ENCODE data around the gene CCDC40.

Gene CCDC40

DNA sequence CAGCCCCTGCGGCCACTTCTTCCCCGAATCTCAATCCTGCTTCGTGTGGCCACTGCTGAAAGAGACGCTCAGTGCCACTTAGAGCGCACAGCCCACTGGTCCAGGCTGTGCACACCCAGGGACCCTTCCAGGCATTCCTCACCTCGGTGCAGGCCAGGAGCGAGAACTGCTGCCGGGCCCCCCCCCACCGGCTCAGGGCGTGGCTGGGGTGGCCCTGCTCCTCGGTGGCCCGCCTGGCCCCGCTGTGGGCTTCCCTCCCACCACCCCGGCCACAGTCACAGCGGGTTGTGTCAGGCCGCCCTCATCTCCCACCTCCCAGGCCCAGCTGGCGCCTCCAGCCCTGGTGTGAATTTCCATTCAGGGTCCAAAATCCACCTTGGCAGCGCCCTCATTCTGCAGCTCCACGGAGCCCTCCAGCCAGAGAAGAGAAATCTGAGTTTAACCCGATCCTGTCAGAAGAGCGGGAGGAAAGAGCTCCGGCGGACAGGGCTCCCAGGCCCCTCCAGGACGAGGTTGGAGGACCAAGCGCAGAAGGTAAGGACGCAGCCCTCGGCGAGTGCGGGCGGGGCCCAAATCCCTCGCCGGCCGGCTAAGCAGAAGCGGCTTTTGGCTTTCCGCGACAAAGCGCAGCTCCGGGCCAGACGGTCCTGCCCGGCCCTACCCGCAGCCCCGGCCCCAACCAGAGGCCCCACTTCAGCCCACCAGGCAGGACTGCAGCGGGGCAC, 12.8 kb upstream of the CCDC40 start:
- peak overlapping the region; percentile 56 for H3K14ac ChIP-seq (ENCODE audit: low read length)
- WGBS, 2 donors (ENCODE audit: extremely low coverage in 2 of 2, insufficient read length in 2 of 2, insufficient replicate concordance in 1 of 2) = no CpG with 5 or more reads among the region's 43 CpGs
- no peak overlapping the region for H2BK120ac ChIP-seq (ENCODE audit: low read depth, low read length)
- H3K36me3 ChIP-seq (replicated peaks in 1 of 2; ENCODE audit: control insufficient read depth in 2 of 2, insufficient read depth in 2 of 2, low read length in 2 of 2) = peaks cover 7 to 30% of the 10 kb centered on the region in 2 donors
- peaks cover 0 to 11% of the 10 kb centered on the region in 2 donors for H3K4me1 ChIP-seq (ENCODE audit: control insufficient read depth in 2 of 2, insufficient read depth in 1 of 2, low read depth in 1 of 2, low read length in 2 of 2)
- no peak overlapping the region for H3K27ac ChIP-seq (replicated peaks; ENCODE audit: low read length)
- H2BK15ac ChIP-seq (ENCODE audit: low read length) = no peak overlapping the region
- peaks cover 0 to 6% (median 0%) of the 10 kb centered on the region in 3 experiments for H3K27me3 ChIP-seq (ENCODE audit: control insufficient read depth in 3 of 3, insufficient read depth in 3 of 3, low read depth in 1 of 3, low read length in 3 of 3)
- no peak overlapping the region for H4K91ac ChIP-seq (ENCODE audit: low read depth, low read length, poor library complexity)
- H2BK5ac ChIP-seq (ENCODE audit: low read length) = peak overlapping the region; percentile 53
- no peak overlapping the region for H3K9ac ChIP-seq (ENCODE audit: low read depth, low read length, poor library complexity)
- H2AFZ ChIP-seq (ENCODE audit: low read length) = no peak overlapping the region
- peaks cover 0 to 9% of the 10 kb centered on the region in 2 donors for H3K9me3 ChIP-seq (replicated peaks in 1 of 2; ENCODE audit: control insufficient read depth in 2 of 2, insufficient read depth in 1 of 2, low read depth in 1 of 2, low read length in 2 of 2)
- H4K8ac ChIP-seq (ENCODE audit: low read depth, low read length) = no peak overlapping the region
- peaks cover 24% of the 10 kb centered on the region for H3K79me1 ChIP-seq (ENCODE audit: low read depth, low read length)
- H2BK12ac ChIP-seq (ENCODE audit: low read length) = no peak overlapping the region
- H3K4me3 ChIP-seq (ENCODE audit: low read length in 2 of 2) = no peak overlapping the region
- H3K4ac ChIP-seq (ENCODE audit: low read length) = peak overlapping the region; percentile 53
- H3K18ac ChIP-seq (ENCODE audit: low read length) = peak overlapping the region; percentile 38
- DNase-seq (ENCODE audit: low spot score) = no peak
- H3K4me2 ChIP-seq (ENCODE audit: insufficient read depth, low read length, poor library complexity, severe bottlenecking) = peak overlapping the region; percentile 11
- peak overlapping the region; percentile 82 for H3K23ac ChIP-seq (ENCODE audit: low read depth, low read length, poor library complexity)
- H2AK5ac ChIP-seq (ENCODE audit: low read depth, low read length) = no peak overlapping the region

DNA sequence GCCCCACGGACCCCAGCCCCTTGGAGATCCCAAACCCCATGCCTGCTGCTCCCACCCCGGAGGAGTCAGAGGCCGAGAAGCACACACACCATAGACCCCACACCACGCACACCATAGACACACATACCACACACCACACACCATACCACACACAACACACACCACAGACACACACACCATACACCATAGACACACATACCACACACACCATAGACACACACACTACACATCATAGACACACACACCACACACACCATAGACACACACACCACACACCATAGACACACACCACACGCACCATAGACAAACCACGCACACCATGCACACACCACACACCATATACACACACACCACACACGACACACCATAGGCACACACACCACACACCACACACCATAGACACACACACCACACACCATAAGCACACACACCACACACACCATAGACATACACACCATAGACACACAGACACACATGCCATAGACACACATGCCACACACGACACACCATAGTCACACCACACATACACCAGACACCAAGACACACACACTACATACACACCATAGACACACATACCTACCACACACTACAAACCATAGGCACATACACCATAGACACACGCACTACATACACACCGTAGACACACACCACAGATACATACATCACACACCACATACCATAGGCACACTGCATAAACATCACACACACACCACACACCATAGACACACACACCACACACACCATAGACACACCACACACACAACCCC, 12.1 kb upstream of the CCDC40 start:
- peak overlapping the region; percentile 82 for H3K23ac ChIP-seq (ENCODE audit: low read depth, low read length, poor library complexity)
- H3K4ac ChIP-seq (ENCODE audit: low read length) = peak overlapping the region; percentile 53
- H3K18ac ChIP-seq (ENCODE audit: low read length) = no peak overlapping the region
- H3K27me3 ChIP-seq (ENCODE audit: control insufficient read depth in 3 of 3, insufficient read depth in 3 of 3, low read depth in 1 of 3, low read length in 3 of 3) = peaks cover 0 to 6% (median 0%) of the 10 kb centered on the region in 3 experiments
- peak overlapping the region; percentile 93 for H4K91ac ChIP-seq (ENCODE audit: low read depth, low read length, poor library complexity)
- H3K36me3 ChIP-seq (replicated peaks in 1 of 2; ENCODE audit: control insufficient read depth in 2 of 2, insufficient read depth in 2 of 2, low read length in 2 of 2) = peaks cover 7 to 37% of the 10 kb centered on the region in 2 donors
- peak overlapping the region in 1 of 2 donors; percentile 71 for H3K4me3 ChIP-seq (ENCODE audit: low read length in 2 of 2)
- DNase-seq (ENCODE audit: low spot score) = no peak
- H3K9me3 ChIP-seq (replicated peaks in 1 of 2; ENCODE audit: control insufficient read depth in 2 of 2, insufficient read depth in 1 of 2, low read depth in 1 of 2, low read length in 2 of 2) = peaks cover 2 to 9% of the 10 kb centered on the region in 2 donors
- no peak overlapping the region for H2BK15ac ChIP-seq (ENCODE audit: low read length)
- H3K4me2 ChIP-seq (ENCODE audit: insufficient read depth, low read length, poor library complexity, severe bottlenecking) = no peak overlapping the region
- H3K79me1 ChIP-seq (ENCODE audit: low read depth, low read length) = peaks cover 27% of the 10 kb centered on the region
- H2BK120ac ChIP-seq (ENCODE audit: low read depth, low read length) = no peak overlapping the region
- peak overlapping the region; percentile 83 for H4K8ac ChIP-seq (ENCODE audit: low read depth, low read length)
- H2AFZ ChIP-seq (ENCODE audit: low read length) = no peak overlapping the region
- H3K4me1 ChIP-seq (ENCODE audit: control insufficient read depth in 2 of 2, insufficient read depth in 1 of 2, low read depth in 1 of 2, low read length in 2 of 2) = peaks cover 0 to 12% of the 10 kb centered on the region in 2 donors
- peak overlapping the region; percentile 82 for H3K9ac ChIP-seq (ENCODE audit: low read depth, low read length, poor library complexity)
- H2BK12ac ChIP-seq (ENCODE audit: low read length) = peak overlapping the region; percentile 3
- no peak overlapping the region for H3K27ac ChIP-seq (replicated peaks; ENCODE audit: low read length)
- no CpG with 5 or more reads among the region's 10 CpGs for WGBS, 2 donors (ENCODE audit: extremely low coverage in 2 of 2, insufficient read length in 2 of 2, insufficient replicate concordance in 1 of 2)
- no peak overlapping the region for H2AK5ac ChIP-seq (ENCODE audit: low read depth, low read length)
- peak overlapping the region; percentile 53 for H2BK5ac ChIP-seq (ENCODE audit: low read length)
- peak overlapping the region; percentile 92 for H3K14ac ChIP-seq (ENCODE audit: low read length)

DNA sequence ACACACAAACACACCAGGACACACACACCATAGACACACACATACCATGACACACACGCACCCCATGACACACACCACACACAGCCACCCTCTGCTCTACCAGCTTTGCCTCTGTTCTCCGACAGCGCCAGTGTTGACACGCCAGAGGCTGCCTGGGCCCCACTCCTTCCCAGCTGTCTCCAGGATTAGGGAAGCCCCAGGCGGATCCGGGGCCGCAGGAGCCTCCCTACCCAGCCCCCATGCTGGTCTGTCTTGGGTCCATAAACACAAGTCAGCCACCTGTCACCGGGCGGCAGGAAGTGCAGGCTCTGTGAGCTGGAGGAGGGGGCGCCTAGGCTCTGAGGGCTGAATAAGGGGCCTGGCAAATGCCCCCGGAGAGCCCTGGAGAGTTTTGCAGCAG, 11.3 kb upstream of the CCDC40 start:
- Histone ChIP-seq H3K23ac (ENCODE audit: low read depth, low read length, poor library complexity) (no peak overlapping the region), H3K36me3 (replicated peaks in 1 of 2; ENCODE audit: control insufficient read depth in 2 of 2, insufficient read depth in 2 of 2, low read length in 2 of 2) (peaks cover 7 to 41% of the 10 kb centered on the region in 2 donors), H2BK120ac (ENCODE audit: low read depth, low read length) (no peak overlapping the region), H3K79me1 (ENCODE audit: low read depth, low read length) (peaks cover 28% of the 10 kb centered on the region), H4K91ac (ENCODE audit: low read depth, low read length, poor library complexity) (no peak overlapping the region), H3K4me1 (ENCODE audit: control insufficient read depth in 2 of 2, insufficient read depth in 1 of 2, low read depth in 1 of 2, low read length in 2 of 2) (peaks cover 0 to 14% of the 10 kb centered on the region in 2 donors), H2BK15ac (ENCODE audit: low read length) (no peak overlapping the region), H3K27ac (replicated peaks; ENCODE audit: low read length) (no peak overlapping the region), H2BK12ac (ENCODE audit: low read length) (no peak overlapping the region), H3K18ac (ENCODE audit: low read length) (peak overlapping the region; percentile 9), H2BK5ac (ENCODE audit: low read length) (no peak overlapping the region), H3K4me3 (ENCODE audit: low read length in 2 of 2) (no peak overlapping the region), H4K8ac (ENCODE audit: low read depth, low read length) (no peak overlapping the region), H3K14ac (ENCODE audit: low read length) (no peak overlapping the region), H3K27me3 (ENCODE audit: control insufficient read depth in 3 of 3, insufficient read depth in 3 of 3, low read depth in 1 of 3, low read length in 3 of 3) (peaks cover 0 to 6% (median 0%) of the 10 kb centered on the region in 3 experiments), H3K4me2 (ENCODE audit: insufficient read depth, low read length, poor library complexity, severe bottlenecking) (peak overlapping the region; percentile 15), H3K9me3 (replicated peaks in 1 of 2; ENCODE audit: control insufficient read depth in 2 of 2, insufficient read depth in 1 of 2, low read depth in 1 of 2, low read length in 2 of 2) (peaks cover 9% of the 10 kb centered on the region in 2 donors), H3K9ac (ENCODE audit: low read depth, low read length, poor library complexity) (no peak overlapping the region), H3K4ac (ENCODE audit: low read length) (no peak overlapping the region), H2AK5ac (ENCODE audit: low read depth, low read length) (no peak overlapping the region), H2AFZ (ENCODE audit: low read length) (no peak overlapping the region)
- no peak for DNase-seq (ENCODE audit: low spot score)
- no CpG with 5 or more reads among the region's 11 CpGs for WGBS, 2 donors (ENCODE audit: extremely low coverage in 2 of 2, insufficient read length in 2 of 2, insufficient replicate concordance in 1 of 2)

DNA sequence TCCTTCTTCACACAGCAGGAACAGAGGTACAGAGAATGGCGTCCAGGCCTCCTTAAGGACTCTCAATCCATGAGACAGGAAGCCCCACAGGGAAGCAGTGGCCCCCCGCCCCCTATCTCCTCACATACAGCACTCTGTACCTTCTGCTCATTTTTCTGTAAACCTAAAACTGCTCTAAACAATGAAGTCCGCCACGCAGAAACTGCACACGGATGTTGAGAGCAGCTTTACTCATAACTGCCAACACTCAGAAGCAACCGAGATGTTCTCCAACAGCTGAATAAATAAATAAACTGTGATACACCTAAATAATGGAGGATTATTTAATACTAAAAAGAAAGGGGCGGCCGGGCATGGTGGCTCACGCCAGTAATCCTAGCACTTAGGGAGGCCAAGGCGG, 10.6 kb upstream of the CCDC40 start:
- H3K27ac ChIP-seq (replicated peaks; ENCODE audit: low read length) = no peak overlapping the region
- WGBS, 2 donors (ENCODE audit: extremely low coverage in 2 of 2, insufficient read length in 2 of 2, insufficient replicate concordance in 1 of 2) = no CpG with 5 or more reads among the region's 10 CpGs

More for the DNA sequence above, 10.6 kb upstream of the CCDC40 start:
- no peak overlapping the region for H2BK120ac ChIP-seq (ENCODE audit: low read depth, low read length)
- no peak overlapping the region for H2BK5ac ChIP-seq (ENCODE audit: low read length)
- no peak overlapping the region for H2AK5ac ChIP-seq (ENCODE audit: low read depth, low read length)
- no peak for DNase-seq (ENCODE audit: low spot score)
- H3K9ac ChIP-seq (ENCODE audit: low read depth, low read length, poor library complexity) = no peak overlapping the region
- no peak overlapping the region for H3K4me2 ChIP-seq (ENCODE audit: insufficient read depth, low read length, poor library complexity, severe bottlenecking)
- no peak overlapping the region for H3K4me3 ChIP-seq (ENCODE audit: low read length in 2 of 2)
- no peak overlapping the region for H3K23ac ChIP-seq (ENCODE audit: low read depth, low read length, poor library complexity)
- no peak overlapping the region for H3K18ac ChIP-seq (ENCODE audit: low read length)
- no peak overlapping the region for H4K91ac ChIP-seq (ENCODE audit: low read depth, low read length, poor library complexity)
- no peak overlapping the region for H3K4ac ChIP-seq (ENCODE audit: low read length)
- no peak overlapping the region for H2BK12ac ChIP-seq (ENCODE audit: low read length)
- H3K4me1 ChIP-seq (ENCODE audit: control insufficient read depth in 2 of 2, insufficient read depth in 1 of 2, low read depth in 1 of 2, low read length in 2 of 2) = peaks cover 0 to 14% of the 10 kb centered on the region in 2 donors
- no peak overlapping the region for H4K8ac ChIP-seq (ENCODE audit: low read depth, low read length)
- peaks cover 0 to 6% (median 0%) of the 10 kb centered on the region in 3 experiments for H3K27me3 ChIP-seq (ENCODE audit: control insufficient read depth in 3 of 3, insufficient read depth in 3 of 3, low read depth in 1 of 3, low read length in 3 of 3)
- no peak overlapping the region for H3K14ac ChIP-seq (ENCODE audit: low read length)
- no peak overlapping the region for H2BK15ac ChIP-seq (ENCODE audit: low read length)
- peaks cover 9 to 15% of the 10 kb centered on the region in 2 donors for H3K9me3 ChIP-seq (replicated peaks in 1 of 2; ENCODE audit: control insufficient read depth in 2 of 2, insufficient read depth in 1 of 2, low read depth in 1 of 2, low read length in 2 of 2)
- no peak overlapping the region for H2AFZ ChIP-seq (ENCODE audit: low read length)
- peaks cover 29% of the 10 kb centered on the region for H3K79me1 ChIP-seq (ENCODE audit: low read depth, low read length)
- peaks cover 7 to 47% of the 10 kb centered on the region in 2 donors for H3K36me3 ChIP-seq (replicated peaks in 1 of 2; ENCODE audit: control insufficient read depth in 2 of 2, insufficient read depth in 2 of 2, low read length in 2 of 2)

Measured in neuronal stem cell (in vitro differentiated cells).